ENCODE data around the gene ZCCHC2. TPM values are rescaled to one million over a fixed set of nuclear protein-coding genes. Genes with fewer than 3 reads are reported as not detected.

Gene ZCCHC2
- total and polyA plus RNA-seq, 2 of the 8 experiments (the other 6 are each of a cell fraction or from before 2014, with no cell fraction given): 13.5 to 18.6 TPM

DNA sequence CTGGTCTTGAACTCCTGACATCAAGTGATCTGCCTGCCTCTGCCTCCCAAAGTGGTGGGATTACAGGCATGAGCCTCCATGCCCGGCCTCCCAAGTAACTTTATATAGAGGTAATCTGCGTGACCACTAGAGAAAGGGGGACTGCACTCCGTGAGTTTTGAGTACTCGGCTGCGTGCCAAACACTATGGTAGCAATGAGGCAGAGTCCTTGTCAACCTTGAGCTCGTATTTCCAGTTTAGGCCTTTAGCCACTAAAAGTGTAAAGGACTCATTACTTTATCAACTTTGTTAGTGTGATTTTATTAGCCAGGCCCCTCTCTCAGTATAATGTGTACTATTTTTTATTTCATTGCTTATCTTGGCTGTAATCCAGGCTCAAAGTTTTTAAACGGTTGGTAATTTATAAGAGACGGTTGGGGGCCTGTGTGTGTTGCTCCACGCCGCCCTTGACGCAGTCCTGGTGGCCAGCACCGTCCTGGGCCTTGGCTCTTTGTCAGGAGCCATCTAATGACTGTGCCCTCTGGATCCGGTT, 56.2 kb downstream of the ZCCHC2 start:
- no peak overlapping the region for H4K5ac ChIP-seq (ENCODE audit: insufficient read length, low read depth, low read length)
- no peaks in the 10 kb centered on the region for H4K20me1 ChIP-seq (replicated peaks in 1 of 2; ENCODE audit: control insufficient read depth in 1 of 2, insufficient read depth in 2 of 2, low read length in 2 of 2)
- peaks cover 0 to 15% (median 7%) of the 10 kb centered on the region in 4 experiments; a peak in 5 of 8 replicates for H3K36me3 ChIP-seq (ENCODE audit: control insufficient read depth in 2 of 4, insufficient read depth in 4 of 4, low read length in 3 of 4)
- H4K91ac ChIP-seq (replicated peaks; ENCODE audit: insufficient read length, low read length): no peak overlapping the region
- H4K8ac ChIP-seq (ENCODE audit: extremely low read depth, insufficient read depth, low read length): no peak overlapping the region
- no peak overlapping the region for H3K4me2 ChIP-seq (ENCODE audit: insufficient read depth in 1 of 2, low read depth in 2 of 2, low read length in 2 of 2)
- H3K56ac ChIP-seq (replicated peaks; ENCODE audit: insufficient read length, low read depth, low read length): no peak overlapping the region
- H2AFZ ChIP-seq (ENCODE audit: low read length): no peak overlapping the region
- no peak overlapping the region for H2BK20ac ChIP-seq (ENCODE audit: low read length)
- H3K4me3 ChIP-seq (ENCODE audit: extremely low read depth in 1 of 4, insufficient read depth in 2 of 4, low read depth in 3 of 4, low read length in 4 of 4): no peak overlapping the region
- no peaks in the 10 kb centered on the region for H3K9me3 ChIP-seq (ENCODE audit: insufficient read depth in 2 of 2, low read depth in 1 of 2, low read length in 1 of 2)
- H2BK5ac ChIP-seq (ENCODE audit: low read depth, low read length): no peak overlapping the region
- no peaks in the 10 kb centered on the region for H3K79me1 ChIP-seq (ENCODE audit: low read depth, low read length)
- ChIA-PET POLR2A (ENCODE audit: partially characterized antibody) (no interaction called here), CTCF (ENCODE audit: partially characterized antibody) (interaction anchor here (0.6 to 2.2 kb wide), 7 partner anchors 7 to 837 kb away, joined by 3 to 14 read pairs (median 3); no protein-coding TSS in a partner anchor)
- WGBS, 2 experiments (ENCODE audit: extremely low coverage in 1 of 2, insufficient coverage in 1 of 2, insufficient read length in 1 of 2, insufficient replicate concordance in 2 of 2, low coverage in 1 of 2, low lambda C conversion rate in 2 of 2, missing lambda C conversion rate in 1 of 2): 94% methylated on average over 13 of the region's 13 CpGs; no CpG with 5 or more reads in 1 of the 2 experiments
- no peaks in the 10 kb centered on the region for H3K23me2 ChIP-seq (ENCODE audit: low read depth, low read length)
- H3K79me2 ChIP-seq (ENCODE audit: control insufficient read depth in 1 of 2, insufficient read depth in 2 of 2, low read length in 2 of 2): no peaks in the 10 kb centered on the region
- TF ChIP-seq BRCA1 (IDR thresholded peaks at IDR 0.05; ENCODE audit: low read depth, low read length) (no peak), CHD2 (IDR thresholded peaks at IDR 0.05; ENCODE audit: low read length) (no peak), GABPA (IDR thresholded peaks at IDR 0.05; ENCODE audit: borderline replicate concordance, insufficient read depth, low read length) (no peak), TBP (IDR thresholded peaks at IDR 0.05; ENCODE audit: low read depth, low read length) (no peak), POU5F1 (IDR thresholded peaks at IDR 0.05; ENCODE audit: low read depth, low read length) (no peak)
- TF ChIP-seq, protein P1, sequence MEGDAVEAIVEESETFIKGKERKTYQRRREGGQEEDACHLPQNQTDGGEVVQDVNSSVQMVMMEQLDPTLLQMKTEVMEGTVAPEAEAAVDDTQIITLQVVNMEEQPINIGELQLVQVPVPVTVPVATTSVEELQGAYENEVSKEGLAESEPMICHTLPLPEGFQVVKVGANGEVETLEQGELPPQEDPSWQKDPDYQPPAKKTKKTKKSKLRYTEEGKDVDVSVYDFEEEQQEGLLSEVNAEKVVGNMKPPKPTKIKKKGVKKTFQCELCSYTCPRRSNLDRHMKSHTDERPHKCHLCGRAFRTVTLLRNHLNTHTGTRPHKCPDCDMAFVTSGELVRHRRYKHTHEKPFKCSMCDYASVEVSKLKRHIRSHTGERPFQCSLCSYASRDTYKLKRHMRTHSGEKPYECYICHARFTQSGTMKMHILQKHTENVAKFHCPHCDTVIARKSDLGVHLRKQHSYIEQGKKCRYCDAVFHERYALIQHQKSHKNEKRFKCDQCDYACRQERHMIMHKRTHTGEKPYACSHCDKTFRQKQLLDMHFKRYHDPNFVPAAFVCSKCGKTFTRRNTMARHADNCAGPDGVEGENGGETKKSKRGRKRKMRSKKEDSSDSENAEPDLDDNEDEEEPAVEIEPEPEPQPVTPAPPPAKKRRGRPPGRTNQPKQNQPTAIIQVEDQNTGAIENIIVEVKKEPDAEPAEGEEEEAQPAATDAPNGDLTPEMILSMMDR (IDR thresholded peaks at IDR 0.05; ENCODE audit: control extremely low read depth in 1 of 3, insufficient read depth in 1 of 3, low read depth in 1 of 3, low read length in 3 of 3): no peak
- no peak overlapping the region for H2BK12ac ChIP-seq (ENCODE audit: low read depth, low read length)
- no peak overlapping the region for H3K9ac ChIP-seq (replicated peaks in 1 of 4; ENCODE audit: extremely low read depth in 1 of 4, low read depth in 3 of 4, low read length in 3 of 4)
- H3K4ac ChIP-seq (replicated peaks; ENCODE audit: insufficient read length, low read depth, low read length): no peak overlapping the region
- H2BK120ac ChIP-seq (replicated peaks; ENCODE audit: low read depth, low read length): no peak overlapping the region
- no peak overlapping the region for H2AK5ac ChIP-seq (ENCODE audit: low read depth, low read length)
- H3K23ac ChIP-seq (ENCODE audit: insufficient read length): no peak overlapping the region
- H3K4me1 ChIP-seq (replicated peaks in 1 of 4; ENCODE audit: control insufficient read depth in 3 of 4, insufficient read depth in 4 of 4, low read length in 3 of 4): peaks cover 0 to 4% (median 3%) of the 10 kb centered on the region in 4 experiments; a peak in 5 of 7 replicates
- no peak overlapping the region for H3K14ac ChIP-seq (ENCODE audit: insufficient read length)
- no peak overlapping the region for H3K18ac ChIP-seq (ENCODE audit: extremely low read depth, low read length)
- DNase-seq (ENCODE audit: low read depth in 1 of 2, low spot score in 2 of 2) (no peak), FAIRE-seq (no peak)
- no peak overlapping the region for H3K27ac ChIP-seq (ENCODE audit: low read depth, low read length)
- H2BK15ac ChIP-seq (ENCODE audit: low read length): no peak overlapping the region
- H3K27me3 ChIP-seq (replicated peaks in 1 of 4; ENCODE audit: control insufficient read depth in 3 of 4, extremely low read depth in 1 of 4, insufficient read depth in 3 of 4, low read length in 3 of 4): no peaks in the 10 kb centered on the region
